GM12873 (cell line): ENCODE results near the gene SAMD4A.

Source experiments
- CTCF ChIP-seq: IDR thresholded peaks from 2 replicates; pipeline ENCODE4 v1.5.1; 2012; ENCODE audit warnings: low read depth, mild to moderate bottlenecking, moderate library complexity, low read length, control low read depth; ENCODE audit not compliant: insufficient read depth; ENCODE audit errors: missing control alignments

SAMD4A gene

GRCh38 chr14:54794796-54795195 is 227.9 kb downstream of the SAMD4A start:
- TF ChIP-seq CTCF, result no peak

- no peak for TF ChIP-seq CTCF
Observed at GRCh38 chr14:54796961-54797360, 230.0 kb downstream of the SAMD4A start.

- no peak for TF ChIP-seq CTCF
Observed at GRCh38 chr14:54797556-54797955, 230.6 kb downstream of the SAMD4A start.

GRCh38 chr14:54797986-54798385 is 231.1 kb downstream of the SAMD4A start:
- TF ChIP-seq CTCF, result no peak

GRCh38 chr14:54798465-54799124 is 231.7 kb downstream of the SAMD4A start:
- no peak for TF ChIP-seq CTCF

- no peak for TF ChIP-seq CTCF
Observed at GRCh38 chr14:54803396-54803795, 236.5 kb downstream of the SAMD4A start.

- TF ChIP-seq CTCF, result no peak
Observed at GRCh38 chr14:54803926-54804537, 237.1 kb downstream of the SAMD4A start.
